Measurements from ENCODE around the gene CHID1. TPM values are rescaled to one million over a fixed set of nuclear protein-coding genes. Genes with fewer than 3 reads are reported as not detected.

Gene CHID1
- total RNA-seq, 2 experiments from 2014 or later = 30.6 to 71.1 TPM

- Histone ChIP-seq H3K36me3 (ENCODE audit: insufficient read depth, low read length) (peaks cover 49% of the 10 kb centered on the region), H3K27ac (ENCODE audit: low read depth, low read length, poor library complexity, severe bottlenecking) (no peak overlapping the region), H3K79me2 (ENCODE audit: insufficient read depth, low read depth, low read length) (peaks cover 19% of the 10 kb centered on the region), H3K4me3 (ENCODE audit: low read depth, low read length, poor library complexity, severe bottlenecking) (no peak overlapping the region), H2AFZ (ENCODE audit: low read length) (no peak overlapping the region), H3K9me3 (ENCODE audit: low read length) (no peaks in the 10 kb centered on the region), H4K20me1 (ENCODE audit: insufficient read depth, low read length) (no peaks in the 10 kb centered on the region; the same call in 1 of the 2 replicates), H3K9me2 (ENCODE audit: insufficient read depth, low read length) (no peaks in the 10 kb centered on the region), H3K4me1 (ENCODE audit: insufficient read depth, low read length, poor library complexity, severe bottlenecking) (peaks cover 27% of the 10 kb centered on the region), H3K4me2 (ENCODE audit: low read length) (no peak overlapping the region)
- intact Hi-C loops (cut with micrococcal nuclease; ENCODE audit: unreplicated experiment) = loop anchor here (5.0 kb wide), 1 partner anchor 59 kb away; no protein-coding TSS in a partner anchor
- TF ChIP-seq, protein P1, sequence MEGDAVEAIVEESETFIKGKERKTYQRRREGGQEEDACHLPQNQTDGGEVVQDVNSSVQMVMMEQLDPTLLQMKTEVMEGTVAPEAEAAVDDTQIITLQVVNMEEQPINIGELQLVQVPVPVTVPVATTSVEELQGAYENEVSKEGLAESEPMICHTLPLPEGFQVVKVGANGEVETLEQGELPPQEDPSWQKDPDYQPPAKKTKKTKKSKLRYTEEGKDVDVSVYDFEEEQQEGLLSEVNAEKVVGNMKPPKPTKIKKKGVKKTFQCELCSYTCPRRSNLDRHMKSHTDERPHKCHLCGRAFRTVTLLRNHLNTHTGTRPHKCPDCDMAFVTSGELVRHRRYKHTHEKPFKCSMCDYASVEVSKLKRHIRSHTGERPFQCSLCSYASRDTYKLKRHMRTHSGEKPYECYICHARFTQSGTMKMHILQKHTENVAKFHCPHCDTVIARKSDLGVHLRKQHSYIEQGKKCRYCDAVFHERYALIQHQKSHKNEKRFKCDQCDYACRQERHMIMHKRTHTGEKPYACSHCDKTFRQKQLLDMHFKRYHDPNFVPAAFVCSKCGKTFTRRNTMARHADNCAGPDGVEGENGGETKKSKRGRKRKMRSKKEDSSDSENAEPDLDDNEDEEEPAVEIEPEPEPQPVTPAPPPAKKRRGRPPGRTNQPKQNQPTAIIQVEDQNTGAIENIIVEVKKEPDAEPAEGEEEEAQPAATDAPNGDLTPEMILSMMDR (conservative IDR thresholded peaks at IDR 0.05; ENCODE audit: low read length) = no peak
- no peak for TF ChIP-seq EZH2phosphoT487 (IDR thresholded peaks at IDR 0.05; ENCODE audit: borderline replicate concordance, low read depth, low read length)
- no peak for DNase-seq (ENCODE audit: low spot score)
- no TSS peak for BruUV-seq (replicated peaks)
- CTCF ChIA-PET (ENCODE audit: unreplicated experiment) = no interaction called here
- POLR2A ChIA-PET = no interaction called here
These were observed 4.7 kb downstream of the CHID1 start for GRCh38 chr11:905952-906351.

- Histone ChIP-seq H3K4me2 (ENCODE audit: low read length) (no peak overlapping the region), H3K4me1 (ENCODE audit: insufficient read depth, low read length, poor library complexity, severe bottlenecking) (peaks cover 21% of the 10 kb centered on the region), H3K79me2 (ENCODE audit: insufficient read depth, low read depth, low read length) (peaks cover 8% of the 10 kb centered on the region; the same call in 1 of the 2 replicates), H3K4me3 (ENCODE audit: low read depth, low read length, poor library complexity, severe bottlenecking) (no peak overlapping the region), H3K9me2 (ENCODE audit: insufficient read depth, low read length) (no peaks in the 10 kb centered on the region), H2AFZ (ENCODE audit: low read length) (no peak overlapping the region), H3K9me3 (ENCODE audit: low read length) (no peaks in the 10 kb centered on the region), H3K36me3 (ENCODE audit: insufficient read depth, low read length) (peaks cover 65% of the 10 kb centered on the region), H4K20me1 (ENCODE audit: insufficient read depth, low read length) (no peaks in the 10 kb centered on the region; the same call in 1 of the 2 replicates), H3K27ac (ENCODE audit: low read depth, low read length, poor library complexity, severe bottlenecking) (no peak overlapping the region)
- intact Hi-C loops (cut with micrococcal nuclease; ENCODE audit: unreplicated experiment) = no loop called here
- POLR2A ChIA-PET = no interaction called here
- no peak for DNase-seq (ENCODE audit: low spot score)
- TF ChIP-seq EZH2phosphoT487 (IDR thresholded peaks at IDR 0.05; ENCODE audit: borderline replicate concordance, low read depth, low read length) = no peak
- TF ChIP-seq, protein P1 (conservative IDR thresholded peaks at IDR 0.05; ENCODE audit: low read length) = no peak
- CTCF ChIA-PET (ENCODE audit: unreplicated experiment) = no interaction called here
- BruUV-seq (replicated peaks) = no TSS peak
These were observed 6.2 kb downstream of the CHID1 start for GRCh38 chr11:904380-904779.

DNA sequence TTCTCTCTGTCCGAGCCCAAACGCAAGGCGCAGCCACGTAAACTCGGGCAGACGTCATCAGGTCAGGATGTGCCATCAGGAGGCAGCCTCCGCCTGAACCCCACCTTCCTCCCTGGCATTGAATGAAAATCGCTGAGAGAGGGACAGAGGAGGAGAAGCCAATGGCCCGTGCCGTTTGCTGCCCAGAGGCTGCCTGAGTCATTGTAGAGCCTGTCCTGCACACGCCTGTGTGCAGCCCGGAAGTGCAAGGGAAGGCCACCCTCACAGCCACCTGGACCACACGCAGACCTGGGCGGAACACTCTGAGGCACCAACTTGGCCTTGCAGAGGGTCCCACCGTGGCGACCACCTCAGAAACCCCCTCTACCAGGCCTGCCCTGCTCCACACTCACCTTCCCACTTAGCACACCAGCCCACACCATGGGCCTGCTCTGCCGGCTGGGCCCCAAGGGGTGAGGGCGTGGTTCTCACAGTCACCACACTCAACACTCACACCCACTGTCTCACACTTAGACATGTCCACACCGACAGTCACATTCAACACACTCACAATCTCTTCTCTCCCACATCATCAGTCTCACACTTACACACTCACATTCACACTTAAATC is 9.1 kb downstream of the CHID1 start:
- no peak overlapping the region for H3K27ac ChIP-seq (ENCODE audit: low read depth, low read length, poor library complexity, severe bottlenecking)
- H3K4me2 ChIP-seq (ENCODE audit: low read length) = no peak overlapping the region
- H4K20me1 ChIP-seq (ENCODE audit: insufficient read depth, low read length) = no peaks in the 10 kb centered on the region; the same call in 1 of the 2 replicates
- ChIA-PET POLR2A (no interaction called here), CTCF (ENCODE audit: unreplicated experiment) (no interaction called here)
- TF ChIP-seq, protein P1 (conservative IDR thresholded peaks at IDR 0.05; ENCODE audit: low read length) = no peak
- TF ChIP-seq EZH2phosphoT487 (IDR thresholded peaks at IDR 0.05; ENCODE audit: borderline replicate concordance, low read depth, low read length) = no peak
- H2AFZ ChIP-seq (ENCODE audit: low read length) = no peak overlapping the region
- H3K36me3 ChIP-seq (ENCODE audit: insufficient read depth, low read length) = peaks cover 74% of the 10 kb centered on the region
- no peak overlapping the region for H3K4me3 ChIP-seq (ENCODE audit: low read depth, low read length, poor library complexity, severe bottlenecking)
- H3K9me3 ChIP-seq (ENCODE audit: low read length) = no peaks in the 10 kb centered on the region
- H3K9me2 ChIP-seq (ENCODE audit: insufficient read depth, low read length) = no peaks in the 10 kb centered on the region
- H3K79me2 ChIP-seq (ENCODE audit: insufficient read depth, low read depth, low read length) = no peaks in the 10 kb centered on the region
- intact Hi-C loops (cut with micrococcal nuclease; ENCODE audit: unreplicated experiment) = no loop called here
- BruUV-seq (replicated peaks) = no TSS peak
- no peaks in the 10 kb centered on the region for H3K4me1 ChIP-seq (ENCODE audit: insufficient read depth, low read length, poor library complexity, severe bottlenecking)
- no peak for DNase-seq (ENCODE audit: low spot score)

Data from OCI-LY7 (cell line).